ENCODE results near the gene FOLR3.
"Not testable (repeated sequence)": the region's sequence is repeated elsewhere in the genome, so short reads cannot be mapped to it uniquely, and the experiment has no call there.

FOLR3 gene

DNA sequence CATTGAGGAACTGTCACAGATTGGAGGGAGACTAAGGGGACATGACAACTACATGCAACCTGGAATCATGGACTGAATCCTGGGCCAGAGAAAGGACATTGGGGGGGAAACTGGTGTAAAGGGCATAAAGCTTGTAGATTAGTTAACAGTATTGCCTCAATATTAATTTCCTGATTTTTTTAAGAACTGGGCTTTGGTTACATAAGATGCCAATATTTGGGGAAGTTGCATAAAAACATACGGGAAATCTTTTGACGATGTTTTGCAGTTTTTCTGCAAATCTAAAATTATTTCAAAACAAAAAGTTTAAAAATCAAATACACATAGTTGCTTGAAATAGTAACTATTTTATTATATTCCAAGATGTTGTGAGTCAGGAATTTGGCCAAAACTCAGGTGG is 2.9 kb upstream of the FOLR3 start:
- Histone ChIP-seq H3K4me3 (ENCODE audit: low read length) (no peak overlapping the region), H3K27ac (ENCODE audit: low read depth, low read length) (no peak overlapping the region)

GRCh38 chr11:72135891-72136683 is 562 bp downstream of the FOLR3 start:
- Histone ChIP-seq H3K27ac (ENCODE audit: low read depth, low read length) (no peak overlapping the region), H3K36me3 (ENCODE audit: control insufficient read depth, insufficient read depth, low read length) (no peaks in the 10 kb centered on the region), H3K9ac (ENCODE audit: low read length) (no peak overlapping the region), H3K4me3 (ENCODE audit: low read length) (no peak overlapping the region), H3K27me3 (ENCODE audit: control insufficient read depth, insufficient read depth, low read length) (no peaks in the 10 kb centered on the region), H3K4me1 (ENCODE audit: control insufficient read depth, insufficient read depth, low read length) (no peaks in the 10 kb centered on the region)

More for the DNA sequence above, 2.9 kb upstream of the FOLR3 start:
- Histone ChIP-seq H3K9ac (ENCODE audit: low read length) (no peak overlapping the region), H3K27me3 (ENCODE audit: control insufficient read depth, insufficient read depth, low read length) (no peaks in the 10 kb centered on the region), H3K36me3 (ENCODE audit: control insufficient read depth, insufficient read depth, low read length) (no peaks in the 10 kb centered on the region), H3K4me1 (ENCODE audit: control insufficient read depth, insufficient read depth, low read length) (no peaks in the 10 kb centered on the region)

GRCh38 chr11:72136684-72137262 is 1.2 kb downstream of the FOLR3 start:
- no peaks in the 10 kb centered on the region for H3K27me3 ChIP-seq (ENCODE audit: control insufficient read depth, insufficient read depth, low read length)
- H3K4me3 ChIP-seq (ENCODE audit: low read length) = no peak overlapping the region
- no peaks in the 10 kb centered on the region for H3K4me1 ChIP-seq (ENCODE audit: control insufficient read depth, insufficient read depth, low read length)
- no peak overlapping the region for H3K27ac ChIP-seq (ENCODE audit: low read depth, low read length)
- H3K36me3 ChIP-seq (ENCODE audit: control insufficient read depth, insufficient read depth, low read length) = no peaks in the 10 kb centered on the region
- H3K9ac ChIP-seq (ENCODE audit: low read length) = no peak overlapping the region

- Histone ChIP-seq H3K27me3 (ENCODE audit: control insufficient read depth, insufficient read depth, low read length) (no peaks in the 10 kb centered on the region), H3K27ac (ENCODE audit: low read depth, low read length) (no peak overlapping the region), H3K36me3 (ENCODE audit: control insufficient read depth, insufficient read depth, low read length) (no peaks in the 10 kb centered on the region), H3K9ac (ENCODE audit: low read length) (no peak overlapping the region), H3K4me1 (ENCODE audit: control insufficient read depth, insufficient read depth, low read length) (no peaks in the 10 kb centered on the region), H3K4me3 (ENCODE audit: low read length) (no peak overlapping the region)
Observed at GRCh38 chr11:72138821-72139390, 3.4 kb downstream of the FOLR3 start.

DNA sequence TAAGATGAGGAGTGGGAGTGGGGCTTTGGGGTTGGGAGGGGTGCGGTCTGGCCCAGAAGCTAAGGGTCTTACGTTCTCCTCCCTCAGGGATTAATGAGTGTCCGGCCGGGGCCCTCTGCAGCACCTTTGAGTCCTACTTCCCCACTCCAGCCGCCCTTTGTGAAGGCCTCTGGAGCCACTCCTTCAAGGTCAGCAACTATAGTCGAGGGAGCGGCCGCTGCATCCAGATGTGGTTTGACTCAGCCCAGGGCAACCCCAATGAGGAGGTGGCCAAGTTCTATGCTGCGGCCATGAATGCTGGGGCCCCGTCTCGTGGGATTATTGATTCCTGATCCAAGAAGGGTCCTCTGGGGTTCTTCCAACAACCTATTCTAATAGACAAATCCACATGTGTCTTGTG is 4.0 kb downstream of the FOLR3 start:
- H3K9ac ChIP-seq (ENCODE audit: low read length) = no peak overlapping the region
- no peak overlapping the region for H3K27ac ChIP-seq (ENCODE audit: low read depth, low read length)
- H3K27me3 ChIP-seq (ENCODE audit: control insufficient read depth, insufficient read depth, low read length) = no peaks in the 10 kb centered on the region
- H3K4me3 ChIP-seq (ENCODE audit: low read length) = no peak overlapping the region
- H3K36me3 ChIP-seq (ENCODE audit: control insufficient read depth, insufficient read depth, low read length) = no peaks in the 10 kb centered on the region
- no peaks in the 10 kb centered on the region for H3K4me1 ChIP-seq (ENCODE audit: control insufficient read depth, insufficient read depth, low read length)

- no peaks in the 10 kb centered on the region for H3K36me3 ChIP-seq (ENCODE audit: control insufficient read depth, insufficient read depth, low read length)
- no peak overlapping the region for H3K9ac ChIP-seq (ENCODE audit: low read length)
- no peaks in the 10 kb centered on the region for H3K4me1 ChIP-seq (ENCODE audit: control insufficient read depth, insufficient read depth, low read length)
- no peaks in the 10 kb centered on the region for H3K27me3 ChIP-seq (ENCODE audit: control insufficient read depth, insufficient read depth, low read length)
- no peak overlapping the region for H3K4me3 ChIP-seq (ENCODE audit: low read length)
- no peak overlapping the region for H3K27ac ChIP-seq (ENCODE audit: low read depth, low read length)
Observed at GRCh38 chr11:72140661-72141060, 5.1 kb downstream of the FOLR3 start.

GRCh38 chr11:72141066-72141465 is 5.5 kb downstream of the FOLR3 start:
- H3K27me3 ChIP-seq (ENCODE audit: control insufficient read depth, insufficient read depth, low read length) = no peaks in the 10 kb centered on the region

GRCh38 chr11:72142086-72142485 is 6.6 kb downstream of the FOLR3 start:
- H3K9ac ChIP-seq (ENCODE audit: low read length); H3K4me1 ChIP-seq (ENCODE audit: control insufficient read depth, insufficient read depth, low read length); H3K27ac ChIP-seq (ENCODE audit: low read depth, low read length): not testable (repeated sequence)

More at GRCh38 chr11:72141066-72141465, 5.5 kb downstream of the FOLR3 start:
- Histone ChIP-seq H3K4me3 (ENCODE audit: low read length) (no peak overlapping the region), H3K27ac (ENCODE audit: low read depth, low read length) (no peak overlapping the region), H3K9ac (ENCODE audit: low read length) (no peak overlapping the region), H3K36me3 (ENCODE audit: control insufficient read depth, insufficient read depth, low read length) (no peaks in the 10 kb centered on the region), H3K4me1 (ENCODE audit: control insufficient read depth, insufficient read depth, low read length) (no peaks in the 10 kb centered on the region)

DNA sequence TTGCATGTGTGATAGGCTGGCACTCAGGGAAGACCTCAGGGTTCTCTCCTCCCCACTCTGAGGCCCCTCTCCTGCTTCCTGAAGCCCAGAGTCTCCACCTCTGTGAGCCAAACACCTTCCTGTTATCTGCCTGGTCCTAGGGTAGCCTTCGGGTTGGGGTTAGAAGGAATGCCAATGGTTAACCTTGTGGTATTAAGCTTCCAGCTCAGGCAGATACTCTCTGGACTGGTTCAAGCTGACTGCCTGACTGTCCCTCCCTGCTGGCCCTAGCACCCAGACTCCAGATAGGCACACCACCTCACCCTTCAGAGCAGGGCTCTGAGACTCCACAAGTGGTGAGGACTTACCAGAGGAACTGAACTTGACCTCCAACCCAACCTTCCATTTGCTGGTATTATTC is 7.0 kb downstream of the FOLR3 start:
- not testable (repeated sequence) for H3K9ac ChIP-seq (ENCODE audit: low read length); H3K4me3 ChIP-seq (ENCODE audit: low read length)

More at GRCh38 chr11:72142086-72142485, 6.6 kb downstream of the FOLR3 start:
- not testable (repeated sequence) for H3K36me3 ChIP-seq (ENCODE audit: control insufficient read depth, insufficient read depth, low read length); H3K27me3 ChIP-seq (ENCODE audit: control insufficient read depth, insufficient read depth, low read length); H3K4me3 ChIP-seq (ENCODE audit: low read length)

GRCh38 chr11:72144807-72145565 is 9.5 kb downstream of the FOLR3 start:
- H3K27me3 ChIP-seq (ENCODE audit: control insufficient read depth, insufficient read depth, low read length) = no peaks in the 10 kb centered on the region
- H3K4me1 ChIP-seq (ENCODE audit: control insufficient read depth, insufficient read depth, low read length) = no peaks in the 10 kb centered on the region
- H3K4me3 ChIP-seq (ENCODE audit: low read length) = no peak overlapping the region
- H3K9ac ChIP-seq (ENCODE audit: low read length) = no peak overlapping the region
- no peaks in the 10 kb centered on the region for H3K36me3 ChIP-seq (ENCODE audit: control insufficient read depth, insufficient read depth, low read length)
- H3K27ac ChIP-seq (ENCODE audit: low read depth, low read length) = no peak overlapping the region

More for the DNA sequence above, 7.0 kb downstream of the FOLR3 start:
- H3K27ac ChIP-seq (ENCODE audit: low read depth, low read length); H3K36me3 ChIP-seq (ENCODE audit: control insufficient read depth, insufficient read depth, low read length); H3K4me1 ChIP-seq (ENCODE audit: control insufficient read depth, insufficient read depth, low read length); H3K27me3 ChIP-seq (ENCODE audit: control insufficient read depth, insufficient read depth, low read length): not testable (repeated sequence)

DNA sequence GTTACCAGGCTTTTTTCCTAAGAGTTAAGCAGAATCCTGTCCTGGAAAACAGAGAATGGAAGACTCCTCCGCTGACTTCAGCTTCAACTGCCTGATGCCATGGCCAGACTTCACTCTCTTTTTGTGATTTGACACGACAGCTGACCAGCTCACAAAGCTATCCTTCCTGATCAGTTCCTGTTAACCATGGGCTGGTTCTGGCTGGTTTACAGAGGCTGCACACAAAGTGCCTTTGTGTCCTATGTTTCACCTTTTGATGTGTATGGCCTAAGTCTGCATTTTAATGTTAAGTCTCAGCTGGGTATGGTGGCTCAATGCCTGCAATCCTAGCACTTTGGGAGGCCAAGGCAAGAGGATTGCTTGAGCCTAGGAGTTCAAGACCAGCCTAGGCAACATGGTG is 11.1 kb downstream of the FOLR3 start:
- Histone ChIP-seq H3K9ac (ENCODE audit: low read length) (no peak overlapping the region), H3K27me3 (ENCODE audit: control insufficient read depth, insufficient read depth, low read length) (no peaks in the 10 kb centered on the region), H3K36me3 (ENCODE audit: control insufficient read depth, insufficient read depth, low read length) (no peaks in the 10 kb centered on the region), H3K4me3 (ENCODE audit: low read length) (no peak overlapping the region), H3K4me1 (ENCODE audit: control insufficient read depth, insufficient read depth, low read length) (no peaks in the 10 kb centered on the region), H3K27ac (ENCODE audit: low read depth, low read length) (no peak overlapping the region)

DNA sequence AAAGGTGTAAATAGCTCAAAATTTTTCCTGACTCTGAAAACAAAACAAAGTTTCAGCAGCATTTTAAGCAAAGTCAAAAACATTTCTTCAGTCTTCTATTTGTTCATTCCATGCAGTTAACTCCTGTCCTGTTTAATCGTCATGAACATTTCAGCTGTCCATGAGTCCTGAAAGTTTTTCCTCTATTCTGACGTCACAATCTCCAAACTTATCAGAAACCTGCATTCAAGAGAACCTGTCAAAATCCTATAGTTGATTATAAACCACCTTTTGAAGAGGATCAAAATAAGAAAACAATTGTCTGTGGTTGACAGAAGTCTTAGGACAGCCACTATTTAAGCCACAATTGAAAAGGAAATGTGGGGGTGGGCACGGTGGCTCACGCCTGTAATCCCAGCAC is 15.4 kb downstream of the FOLR3 start:
- Histone ChIP-seq H3K36me3 (ENCODE audit: control insufficient read depth, insufficient read depth, low read length) (no peaks in the 10 kb centered on the region), H3K27me3 (ENCODE audit: control insufficient read depth, insufficient read depth, low read length) (no peaks in the 10 kb centered on the region), H3K4me3 (ENCODE audit: low read length) (no peak overlapping the region), H3K27ac (ENCODE audit: low read depth, low read length) (no peak overlapping the region), H3K4me1 (ENCODE audit: control insufficient read depth, insufficient read depth, low read length) (no peaks in the 10 kb centered on the region), H3K9ac (ENCODE audit: low read length) (no peak overlapping the region)
